CMK (cell line): ENCODE data around the gene KCTD7.
"Not testable (repeated sequence)": the region's sequence is repeated elsewhere in the genome, so short reads cannot be mapped to it uniquely, and the experiment has no call there.

ENCODE experiments used
- DNase-seq: peaks from one replicate; pipeline ENCODE4 v3.0.0-alpha.2; 2010; ENCODE audit warnings: low read depth

Gene KCTD7

GRCh38 chr7:66654275-66655112, 25.8 kb downstream of the KCTD7 start:
- DNase-seq: peak; percentile 89

- DNase-seq: not testable (repeated sequence)
Observed at GRCh38 chr7:66655113-66655806, 26.6 kb downstream of the KCTD7 start.

GRCh38 chr7:66655826-66656485, 27.3 kb downstream of the KCTD7 start:
- not testable (repeated sequence) for DNase-seq

GRCh38 chr7:66657798-66658197, 29.1 kb downstream of the KCTD7 start:
- DNase-seq: no peak

DNA sequence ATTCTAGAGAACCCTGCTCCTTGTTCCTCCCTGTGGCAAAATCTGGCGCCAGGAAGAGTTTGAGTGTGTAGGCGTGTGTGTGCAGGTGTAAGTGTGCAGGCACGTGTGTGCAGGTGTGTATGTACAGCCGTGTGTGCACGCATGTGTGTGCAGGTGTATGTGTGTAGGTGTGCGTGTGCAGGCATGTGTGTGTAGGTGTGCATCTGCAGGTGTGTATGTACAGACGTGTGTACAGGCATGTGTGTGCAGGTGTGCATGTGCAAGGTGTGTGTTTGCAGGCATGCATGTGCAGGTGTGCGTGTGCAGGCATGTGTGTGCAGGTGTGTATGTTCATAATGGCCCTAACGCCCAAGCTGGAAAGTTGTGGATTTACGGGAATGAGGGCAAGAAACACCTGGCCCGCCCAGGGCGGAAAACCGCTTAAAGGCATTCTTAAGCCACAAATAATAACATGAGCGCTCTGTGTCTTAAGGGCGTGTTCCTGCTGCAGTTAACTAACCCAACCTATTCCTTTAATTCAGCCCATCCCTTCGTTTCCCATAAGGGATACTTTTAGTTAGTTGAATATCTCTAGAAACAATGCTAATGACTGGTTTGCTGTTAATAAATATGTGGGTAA, 34.1 kb downstream of the KCTD7 start:
- DNase-seq: no peak

DNA sequence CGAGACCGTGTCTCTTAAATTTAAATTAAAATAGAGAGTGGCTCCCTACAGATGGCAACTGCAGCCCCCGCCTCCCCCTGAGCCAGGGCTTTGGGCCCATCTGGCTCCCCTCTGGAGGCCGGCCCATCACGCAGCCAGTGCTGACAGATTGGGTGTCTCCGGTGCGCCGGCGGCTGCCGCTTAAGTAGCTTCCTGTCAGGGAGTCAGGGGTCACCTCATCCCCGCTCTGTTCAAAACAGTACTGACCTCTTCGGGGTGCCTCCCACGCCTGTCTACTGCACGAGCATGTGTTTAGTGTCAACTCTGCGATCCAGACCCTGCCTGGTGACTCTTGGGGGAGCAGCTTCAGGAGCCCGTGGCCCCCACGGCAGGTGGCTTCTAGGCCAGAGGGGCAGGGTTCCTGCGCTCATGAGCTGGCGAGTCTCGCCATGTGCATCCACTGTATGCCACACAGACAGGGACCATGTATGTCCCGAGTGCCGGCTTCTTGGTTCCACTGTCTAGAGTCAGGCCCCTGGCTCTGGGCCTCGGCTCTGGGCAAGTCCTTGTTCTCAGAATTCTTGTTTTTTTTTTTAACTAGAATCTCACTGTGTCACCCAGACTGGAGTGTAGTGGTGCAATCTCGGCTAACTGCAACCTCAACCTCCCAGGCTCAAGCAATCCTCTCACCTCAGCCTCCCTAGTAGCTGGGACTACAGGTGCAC, 36.1 kb downstream of the KCTD7 start:
- DNase-seq: no peak

DNA sequence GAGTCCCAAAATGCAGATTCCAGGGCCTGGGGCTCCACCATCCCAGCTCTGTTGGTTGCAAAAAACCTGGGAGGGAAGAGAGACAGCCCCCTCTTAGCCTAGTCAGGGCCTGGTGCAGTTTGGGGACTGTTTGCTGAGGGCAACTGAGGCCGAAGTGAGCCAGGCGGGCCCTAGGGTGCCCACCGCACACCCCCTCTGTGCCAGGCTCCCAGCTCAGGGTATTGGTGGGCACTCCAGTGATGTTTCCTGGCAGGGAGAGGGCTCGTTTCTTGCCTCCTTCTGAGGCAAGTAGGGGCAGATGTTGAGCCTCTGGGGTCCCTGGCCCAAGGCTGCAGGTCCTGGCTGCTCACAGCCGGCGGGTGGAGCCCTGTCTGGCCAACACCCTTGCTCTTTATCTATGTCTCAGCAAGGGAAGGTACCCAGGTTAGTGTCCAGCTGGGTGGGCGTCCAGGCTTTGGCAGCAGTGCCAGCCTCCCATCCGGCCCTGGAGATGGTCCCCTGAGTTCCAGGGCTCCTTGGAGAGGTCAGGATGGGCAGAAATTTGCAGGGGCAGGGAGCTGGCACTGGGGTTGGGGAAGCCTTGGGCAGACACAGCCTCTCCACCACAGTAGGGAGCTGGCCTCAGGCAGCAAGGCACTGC, 37.8 kb downstream of the KCTD7 start:
- DNase-seq: no peak

DNA sequence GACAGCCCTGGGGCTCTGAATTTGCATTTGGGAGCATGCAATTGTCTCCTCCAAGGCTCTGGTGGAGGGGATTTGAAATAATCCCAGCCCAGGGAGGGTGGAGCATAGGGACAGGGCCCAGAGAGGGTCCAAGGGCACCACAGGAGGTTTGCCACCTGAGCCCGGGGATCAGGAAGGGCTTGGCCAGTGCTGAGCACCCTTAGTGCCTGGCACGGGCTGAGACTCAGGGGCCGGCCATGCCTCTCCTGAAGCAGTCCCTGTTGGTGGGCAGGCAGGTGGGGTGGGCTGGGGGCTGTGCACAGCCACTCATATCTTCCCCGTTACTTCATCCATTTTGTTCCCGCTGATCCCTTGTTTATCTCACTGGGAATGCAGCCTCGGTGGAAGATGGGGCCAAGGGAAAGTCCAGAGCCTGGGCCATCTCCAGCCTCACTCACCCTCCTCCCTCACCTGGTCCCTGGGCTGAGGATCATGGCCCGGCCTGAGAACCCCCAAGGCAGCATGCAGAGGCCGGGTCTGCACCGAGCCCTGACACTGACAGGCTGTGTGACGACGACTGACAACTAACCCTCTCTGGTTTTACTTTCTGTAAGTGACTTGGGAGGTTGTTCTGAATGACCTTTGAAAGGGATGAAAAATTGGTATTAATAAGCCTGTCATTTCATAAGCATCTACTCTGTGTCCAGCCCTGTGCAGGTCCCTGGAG, 38.5 kb downstream of the KCTD7 start:
- DNase-seq: no peak

DNA sequence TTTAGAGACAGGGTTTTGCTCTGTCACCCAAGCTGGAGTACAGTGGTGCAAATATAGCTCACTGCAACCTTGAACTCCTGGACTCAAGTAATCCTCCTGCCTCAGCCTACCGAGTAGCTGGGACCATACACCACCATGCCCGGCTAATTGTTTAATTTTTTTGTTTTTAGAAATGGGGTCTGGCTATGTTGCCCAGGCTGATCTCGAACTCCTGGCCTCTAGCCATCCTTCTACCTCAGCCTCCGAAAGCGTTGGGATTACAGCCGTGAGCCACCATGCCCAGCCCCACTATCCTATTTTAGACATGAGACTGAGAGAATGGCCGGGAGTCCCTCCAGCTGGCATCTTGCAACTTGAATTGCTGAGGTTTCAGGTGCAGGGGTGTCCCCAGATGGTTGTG, 39.4 kb downstream of the KCTD7 start:
- no peak for DNase-seq

- no peak for DNase-seq
Observed at GRCh38 chr7:66668677-66669076, 40.0 kb downstream of the KCTD7 start.

DNA sequence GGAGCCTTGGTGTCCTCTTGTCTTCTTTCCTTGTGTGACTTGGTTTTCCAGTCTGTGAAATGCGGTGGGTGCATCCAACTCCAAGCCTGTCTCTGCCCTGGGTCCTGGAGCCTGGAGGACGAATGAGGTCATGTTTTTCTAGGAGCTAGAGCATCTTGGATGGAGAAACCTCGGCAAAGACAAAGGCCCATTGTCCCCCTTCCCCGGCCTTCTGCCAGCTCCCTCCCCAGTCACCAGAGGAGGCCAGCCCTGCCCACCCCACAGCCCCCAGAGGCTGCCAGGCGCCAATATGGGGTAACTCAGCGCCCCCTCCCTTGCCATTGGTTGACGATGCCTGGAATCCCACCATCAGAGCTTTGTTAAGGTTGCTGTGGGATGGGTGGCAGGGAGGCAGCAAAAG, 40.4 kb downstream of the KCTD7 start:
- DNase-seq: no peak

DNA sequence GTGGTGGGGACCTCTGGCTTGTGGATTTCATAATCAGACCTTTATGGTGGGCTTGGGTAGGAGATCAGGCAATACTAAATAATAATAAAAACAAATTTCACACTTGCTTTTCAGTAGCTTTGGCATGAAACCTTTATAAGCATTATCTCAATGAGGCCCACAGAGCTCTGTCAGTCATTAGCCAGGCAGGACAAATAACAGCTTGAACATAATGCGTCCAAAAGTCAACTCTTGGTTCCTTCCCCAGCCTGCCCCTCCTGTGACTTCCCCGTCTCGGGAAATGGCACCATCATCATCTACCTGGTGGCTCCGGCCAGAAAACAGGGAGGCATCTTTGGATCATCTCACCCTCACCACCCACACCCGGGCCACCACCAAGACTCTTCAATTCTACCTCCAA, 40.8 kb downstream of the KCTD7 start:
- DNase-seq: no peak

DNA sequence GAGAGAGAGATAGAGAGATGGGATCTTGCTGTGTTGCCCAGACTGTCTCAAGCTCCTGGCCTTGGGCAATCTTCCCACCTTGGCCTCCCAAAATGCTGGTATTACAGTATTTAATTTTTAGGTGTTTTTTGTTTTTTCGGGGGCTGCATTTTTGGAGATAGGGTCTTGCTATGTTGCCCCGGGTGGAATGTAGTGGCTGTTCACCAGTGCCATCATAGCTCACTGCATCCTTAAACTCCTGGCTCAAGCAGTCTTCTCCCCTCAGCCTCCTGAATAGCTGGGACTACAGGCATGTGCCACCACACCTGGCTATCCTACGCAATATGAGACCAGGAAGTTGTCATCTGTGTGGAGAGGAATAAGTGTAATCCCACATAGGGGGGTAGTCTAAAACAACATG, 42.4 kb downstream of the KCTD7 start:
- DNase-seq: no peak

- not testable (repeated sequence) for DNase-seq
Observed at GRCh38 chr7:66671486-66671885, 42.8 kb downstream of the KCTD7 start.

GRCh38 chr7:66672432-66673123, 43.9 kb downstream of the KCTD7 start:
- not testable (repeated sequence) for DNase-seq

GRCh38 chr7:66673124-66673640, 44.5 kb downstream of the KCTD7 start:
- DNase-seq: not testable (repeated sequence)

DNA sequence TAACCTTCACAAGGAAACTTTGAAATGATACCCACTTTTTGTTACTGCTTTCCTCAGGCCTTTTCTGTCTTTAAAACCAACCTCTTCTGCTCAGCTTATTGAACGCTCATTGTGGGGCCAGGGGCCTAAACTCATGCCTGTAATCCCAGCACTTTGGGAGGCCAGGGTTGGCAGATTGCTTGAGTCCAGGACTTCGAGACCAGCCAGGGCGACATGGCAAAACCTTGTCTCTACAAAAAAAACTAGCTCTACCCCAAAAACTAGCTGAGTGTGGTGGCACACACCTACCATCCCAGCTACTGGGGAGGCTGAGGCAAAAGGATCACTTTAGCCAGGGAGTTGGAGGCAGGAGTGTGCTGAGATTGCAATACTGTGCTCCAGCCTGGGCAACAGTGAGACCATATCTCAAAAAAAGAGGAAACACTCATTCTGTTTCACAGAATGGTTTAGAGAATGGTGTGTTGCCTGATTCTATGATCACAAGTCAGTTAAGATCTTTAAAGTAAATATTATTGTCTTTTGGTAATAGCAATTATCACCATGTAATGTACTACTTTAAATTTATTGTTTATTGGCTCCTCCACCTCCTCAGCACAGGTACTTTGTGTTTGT, 51.1 kb downstream of the KCTD7 start:
- no peak for DNase-seq

DNA sequence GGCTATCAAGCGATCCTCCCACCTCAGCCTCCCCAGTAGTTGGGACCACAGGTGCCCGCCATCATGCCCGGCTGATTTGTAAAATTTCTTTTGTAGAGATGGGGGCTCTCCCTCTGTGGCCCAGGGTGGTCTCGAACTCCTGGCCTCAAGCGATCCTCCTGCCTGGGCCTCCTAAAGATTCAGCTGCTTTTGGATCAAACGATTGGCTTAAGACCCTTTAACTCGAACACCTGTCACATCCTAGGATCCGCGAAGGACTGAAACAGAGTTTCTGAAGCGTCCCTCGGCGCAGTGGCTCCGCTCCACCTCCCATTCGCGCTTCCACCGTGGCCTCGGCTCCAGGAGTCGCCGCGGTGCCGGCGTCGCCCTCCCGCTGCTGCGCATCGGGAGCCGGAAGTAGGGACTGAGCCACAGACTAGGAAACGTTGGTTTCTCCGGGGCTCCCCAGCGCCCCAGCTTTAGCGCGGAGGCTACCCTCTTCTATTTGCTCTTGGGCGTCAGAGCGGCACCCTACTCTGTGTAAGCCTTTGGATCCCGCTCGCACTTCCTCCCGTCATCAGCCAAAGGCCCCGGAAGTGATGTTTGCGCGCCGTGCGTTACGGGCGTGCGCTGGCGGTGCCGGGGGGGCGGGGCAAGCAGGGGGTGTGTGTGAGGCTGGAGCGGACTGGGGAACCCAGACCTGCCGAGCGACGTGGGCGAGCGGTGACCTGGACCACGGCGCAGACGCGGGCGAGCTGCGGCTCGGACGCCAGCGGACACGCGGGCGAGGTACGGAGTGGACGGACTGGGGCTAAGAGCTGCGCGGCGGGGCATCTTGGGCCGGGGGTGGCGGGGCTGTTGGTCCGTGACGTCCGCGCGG, 53.0 kb downstream of the KCTD7 start:
- peak; percentile 79 for DNase-seq
